ENCODE data around the gene RNF151. TPM values are rescaled to one million over a fixed set of nuclear protein-coding genes. Genes with fewer than 3 reads are reported as not detected.

The RNF151 gene
- total RNA-seq, 1 experiment from 2014 or later = 0.28 TPM

DNA sequence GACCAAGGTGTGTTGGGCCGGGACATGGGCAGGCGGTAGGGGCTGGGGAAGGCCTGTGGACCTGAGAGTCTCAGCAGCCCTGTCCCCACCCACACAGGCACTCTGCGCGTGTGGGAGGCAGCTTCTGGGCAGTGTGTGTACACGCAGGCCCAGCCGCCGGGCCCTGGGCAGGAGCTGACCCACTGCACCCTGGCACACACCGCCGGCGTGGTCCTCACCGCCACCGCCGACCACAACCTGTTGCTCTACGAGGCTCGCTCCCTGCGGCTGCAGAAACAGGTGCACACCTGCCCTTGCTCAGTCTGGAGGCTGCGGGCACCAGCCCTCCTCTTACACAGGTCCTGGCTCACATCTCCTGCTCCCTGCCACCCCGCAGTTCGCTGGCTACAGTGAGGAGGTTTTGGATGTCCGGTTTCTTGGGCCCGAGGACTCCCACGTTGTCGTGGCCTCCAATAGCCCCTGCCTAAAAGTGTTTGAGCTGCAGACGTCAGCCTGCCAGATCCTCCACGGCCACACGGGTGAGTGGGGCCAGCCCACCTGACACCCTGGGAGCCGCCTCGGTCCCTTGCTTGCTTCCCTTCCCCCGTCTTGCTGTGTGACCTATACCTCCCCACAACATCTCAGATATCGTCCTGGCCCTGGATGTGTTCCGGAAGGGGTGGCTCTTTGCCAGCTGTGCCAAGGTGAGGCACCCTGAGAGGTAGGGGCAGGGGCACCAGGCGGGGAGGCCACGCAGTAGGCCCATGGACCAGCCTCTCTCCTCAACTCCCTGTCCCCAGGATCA, 9.0 kb downstream of the RNF151 start:
- Histone ChIP-seq H3T11ph (ENCODE audit: low read length) (no peak overlapping the region), H4K91ac (ENCODE audit: insufficient read length, low read depth, low read length) (no peak overlapping the region), H3K23ac (ENCODE audit: insufficient read length, low read depth, low read length) (no peak overlapping the region), H4K8ac (replicated peaks; ENCODE audit: insufficient read length, low read depth, low read length) (no peak overlapping the region), H3K27ac (ENCODE audit: insufficient read length, low read depth, low read length) (no peak overlapping the region), H3K23me2 (ENCODE audit: insufficient read length, low read depth, low read length, poor library complexity, severe bottlenecking) (peaks cover 17% of the 10 kb centered on the region), H3K9me3 (ENCODE audit: control insufficient read depth, low read depth, low read length) (no peaks in the 10 kb centered on the region), H2AK5ac (ENCODE audit: insufficient read length, low read length) (no peak overlapping the region), H3K18ac (ENCODE audit: insufficient read length, low read depth, low read length) (no peak overlapping the region), H2BK5ac (ENCODE audit: insufficient read length, low read length) (no peak overlapping the region), H3K14ac (ENCODE audit: insufficient read depth, low read length) (no peak overlapping the region), H2BK20ac (ENCODE audit: low read depth, low read length, poor library complexity, severe bottlenecking) (no peak overlapping the region), H2BK15ac (ENCODE audit: low read depth, low read length) (no peak overlapping the region), H2BK12ac (ENCODE audit: insufficient read length, low read depth, low read length) (no peak overlapping the region), H3K27me3 (ENCODE audit: insufficient read depth, low read length) (peaks cover 2% of the 10 kb centered on the region; the same call in 1 of the 2 replicates), H3K79me2 (ENCODE audit: insufficient read depth, low read length) (peaks cover 6% of the 10 kb centered on the region; the same call in 1 of the 2 replicates), H3K4me1 (ENCODE audit: insufficient read depth, low read length) (no peaks in the 10 kb centered on the region), H3K4me2 (ENCODE audit: insufficient read depth, insufficient read length, low read length) (no peak overlapping the region), H3K9ac (ENCODE audit: extremely low read depth, insufficient read length, low read length) (no peak overlapping the region), H3K79me1 (ENCODE audit: insufficient read depth, low read depth, low read length, poor library complexity, severe bottlenecking) (peaks cover 5% of the 10 kb centered on the region), H3K56ac (ENCODE audit: insufficient read length, low read depth, low read length) (no peak overlapping the region), H2AFZ (ENCODE audit: low read length) (no peak overlapping the region), H2BK120ac (ENCODE audit: low read depth, low read length, poor library complexity, severe bottlenecking) (no peak overlapping the region), H4K5ac (ENCODE audit: insufficient read length, low read depth, low read length) (no peak overlapping the region), H3K4ac (ENCODE audit: low read depth, low read length) (no peak overlapping the region), H4K20me1 (ENCODE audit: control insufficient read depth, insufficient read depth, insufficient read length) (no peaks in the 10 kb centered on the region)
- Mint-ChIP-seq H3K27me3 (ENCODE audit: low read depth) (peaks cover 13% of the 10 kb centered on the region), H3K4me1 (peaks cover 8 to 17% of the 10 kb centered on the region in 2 experiments), H3K36me3 (ENCODE audit: insufficient read depth in 1 of 3, low read depth in 3 of 3) (peaks cover 10 to 27% (median 25%) of the 10 kb centered on the region in 3 experiments), H3K9me3 (no peaks in the 10 kb centered on the region), H3K4me3 (no peak overlapping the region), H3K27ac (no peak overlapping the region; a peak in 1 of 7 replicates)
- no peak for DNase-seq
- WGBS (ENCODE audit: extremely low coverage, insufficient read length, low lambda C conversion rate) = no CpG with 5 or more reads among the region's 33 CpGs
- TF ChIP-seq, protein P1, sequence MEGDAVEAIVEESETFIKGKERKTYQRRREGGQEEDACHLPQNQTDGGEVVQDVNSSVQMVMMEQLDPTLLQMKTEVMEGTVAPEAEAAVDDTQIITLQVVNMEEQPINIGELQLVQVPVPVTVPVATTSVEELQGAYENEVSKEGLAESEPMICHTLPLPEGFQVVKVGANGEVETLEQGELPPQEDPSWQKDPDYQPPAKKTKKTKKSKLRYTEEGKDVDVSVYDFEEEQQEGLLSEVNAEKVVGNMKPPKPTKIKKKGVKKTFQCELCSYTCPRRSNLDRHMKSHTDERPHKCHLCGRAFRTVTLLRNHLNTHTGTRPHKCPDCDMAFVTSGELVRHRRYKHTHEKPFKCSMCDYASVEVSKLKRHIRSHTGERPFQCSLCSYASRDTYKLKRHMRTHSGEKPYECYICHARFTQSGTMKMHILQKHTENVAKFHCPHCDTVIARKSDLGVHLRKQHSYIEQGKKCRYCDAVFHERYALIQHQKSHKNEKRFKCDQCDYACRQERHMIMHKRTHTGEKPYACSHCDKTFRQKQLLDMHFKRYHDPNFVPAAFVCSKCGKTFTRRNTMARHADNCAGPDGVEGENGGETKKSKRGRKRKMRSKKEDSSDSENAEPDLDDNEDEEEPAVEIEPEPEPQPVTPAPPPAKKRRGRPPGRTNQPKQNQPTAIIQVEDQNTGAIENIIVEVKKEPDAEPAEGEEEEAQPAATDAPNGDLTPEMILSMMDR (conservative IDR thresholded peaks at IDR 0.05) = no peak

Data from H9 (cell line).